ENCODE measurements around the gene TMEM51.

GRCh38 chr1:15249081-15249480 lies 95.5 kb downstream of the TMEM51 start:
- TF ChIP-seq CTCF (optimal IDR thresholded peaks at IDR 0.05 in 1 of 3, IDR thresholded peaks at IDR 0.05 in 1 of 3, conservative IDR thresholded peaks at IDR 0.05 in 1 of 3; ENCODE audit: extremely low read depth in 1 of 3, insufficient read depth in 2 of 3, low read length in 3 of 3) (no peak), EZH2 (IDR thresholded peaks at IDR 0.05; ENCODE audit: low read length) (no peak)

Measured in keratinocyte (primary cell).